Activated CD4-positive, alpha-beta T cell treated with anti-CD3 and anti-CD28 coated beads, Interleukin-2, amount 50 U/mL, for 24 hours (primary cell): ENCODE data around the gene TLE1.
"Not testable (repeated sequence)": the region's sequence is repeated elsewhere in the genome, so short reads cannot be mapped to it uniquely, and the experiment has no call there.

ENCODE experiments used
- DNase-seq, 2 donors: peaks; one replicate each; pipeline ENCODE4 v3.0.0-alpha.2; 2020; ENCODE audit warnings: low read depth in 1 of 2, low spot score in 1 of 2

The TLE1 gene

DNA sequence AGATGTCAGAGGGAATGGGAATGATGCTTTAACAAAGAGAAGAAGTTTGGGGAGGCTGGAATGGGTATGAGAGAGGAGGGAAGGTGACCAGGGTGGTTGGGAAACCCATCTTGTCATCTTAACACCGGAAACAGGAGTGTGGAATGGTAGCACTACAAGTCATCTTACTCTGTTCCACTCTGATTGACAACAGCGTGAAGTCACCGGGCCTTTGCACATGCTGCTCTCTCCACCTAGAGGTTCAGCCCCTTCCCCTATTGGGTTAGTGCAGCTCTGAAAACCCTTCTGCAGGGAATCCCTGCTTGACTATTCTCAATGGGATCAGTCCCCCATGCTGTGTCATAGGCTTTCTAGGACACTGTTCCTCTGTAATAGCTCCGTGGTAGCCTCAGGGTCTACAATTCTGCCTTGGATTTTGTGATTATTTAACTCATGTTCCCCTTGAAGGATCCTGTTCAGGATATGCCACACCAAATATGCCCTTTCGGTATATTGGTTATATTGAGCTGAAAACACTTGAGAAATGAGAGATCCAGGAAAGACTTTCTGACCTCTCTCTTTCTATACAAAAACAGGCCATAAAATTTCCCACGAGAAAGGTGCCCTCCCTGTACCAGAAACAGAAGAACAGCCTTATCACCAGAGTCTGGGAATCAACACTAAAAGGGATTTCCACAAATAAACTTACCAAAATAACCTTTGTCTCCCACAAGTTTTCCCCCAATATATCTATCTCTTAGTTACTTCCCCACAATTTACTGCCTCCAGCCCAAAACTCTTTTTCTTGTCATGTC lies 86.3 kb downstream of the TLE1 start:
- DNase-seq = no peak

DNA sequence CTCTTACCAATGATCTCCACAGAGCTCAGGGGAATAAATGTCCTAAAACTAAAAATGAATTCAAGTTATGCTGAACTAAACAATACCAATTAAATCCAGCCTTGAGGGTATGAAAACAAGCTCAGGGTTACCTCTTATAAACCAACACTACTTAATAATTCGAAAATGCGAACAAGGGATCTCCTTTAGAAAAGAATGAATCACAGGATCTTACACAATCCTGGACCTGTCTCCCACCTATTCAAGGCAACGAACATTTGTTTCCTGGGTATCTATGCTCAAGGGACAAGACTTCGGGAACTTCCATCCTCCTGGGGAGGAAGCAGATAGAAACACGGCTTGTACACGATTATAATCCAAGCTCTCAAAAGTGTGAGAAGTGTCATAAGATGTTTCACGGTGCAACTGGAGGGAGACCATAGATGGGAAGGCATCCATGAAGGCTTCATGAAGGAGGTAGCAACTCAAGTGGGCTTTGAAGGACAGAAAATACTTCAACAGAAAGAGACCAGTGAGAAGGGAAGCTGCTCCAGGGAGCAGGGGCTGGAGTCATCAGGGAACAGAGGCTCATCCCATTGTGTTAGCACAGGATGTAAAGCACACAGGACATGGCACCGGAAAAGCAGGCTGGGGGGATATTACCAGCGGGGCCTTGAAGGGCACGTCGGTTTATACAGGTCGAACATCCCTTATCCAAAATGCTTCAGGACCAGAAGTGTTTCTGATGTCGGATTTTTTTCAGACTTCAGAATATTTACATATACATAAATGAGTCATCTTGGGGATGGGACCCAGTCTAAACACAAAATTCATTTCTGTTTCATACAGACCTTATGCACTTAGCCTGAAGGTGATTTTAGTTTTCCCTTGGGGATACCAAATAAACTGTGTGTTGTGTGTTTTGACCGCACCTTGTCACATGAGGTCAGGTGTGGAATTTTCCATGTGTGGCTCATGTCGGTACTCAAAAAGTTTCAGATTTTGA lies 87.4 kb downstream of the TLE1 start:
- DNase-seq = no peak

DNA sequence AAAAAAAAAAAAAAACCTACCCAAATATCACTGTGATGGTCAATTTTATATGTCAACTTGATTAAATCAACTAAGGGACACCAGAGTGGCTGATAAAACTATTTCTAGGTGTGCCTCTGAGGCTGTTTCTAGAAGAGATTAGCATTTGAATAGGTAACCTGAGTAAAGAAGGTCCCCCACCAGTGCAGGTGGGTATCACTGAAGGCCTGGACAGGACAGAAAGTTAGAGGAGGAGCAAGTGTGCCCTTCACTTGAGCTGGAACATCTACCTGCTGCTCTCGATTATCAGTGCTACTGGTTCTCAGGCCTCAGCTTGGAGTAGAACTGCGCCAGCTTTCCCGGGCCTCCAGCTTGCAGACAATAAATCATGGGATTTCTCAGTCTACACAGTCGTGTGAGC lies 88.7 kb downstream of the TLE1 start:
- DNase-seq = no peak

- no peak for DNase-seq
These were observed 89.5 kb downstream of the TLE1 start for GRCh38 chr9:81599837-81600236.

DNA sequence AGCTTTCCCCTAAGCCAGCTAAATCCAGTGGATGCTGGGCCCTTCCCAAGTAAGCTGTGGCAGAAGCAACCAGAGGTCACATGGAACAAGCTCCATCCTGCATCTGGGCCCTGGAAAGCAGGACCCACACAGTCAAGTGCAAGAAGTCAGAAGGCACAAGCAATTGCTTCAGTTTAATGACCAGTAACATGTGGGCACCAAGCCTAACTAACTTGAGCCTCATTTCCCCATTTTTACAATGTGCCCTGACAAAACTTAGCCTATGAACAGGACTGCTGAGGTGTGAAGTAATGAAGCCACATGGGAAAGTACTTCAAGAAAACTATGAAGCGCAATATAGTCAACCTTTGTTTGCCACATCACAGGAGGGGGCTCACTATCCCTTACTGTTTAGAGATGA lies 90.5 kb downstream of the TLE1 start:
- no peak for DNase-seq

- DNase-seq = no peak
These were observed 91.2 kb downstream of the TLE1 start for GRCh38 chr9:81598123-81598497.

- no peak for DNase-seq
These were observed 91.8 kb downstream of the TLE1 start for GRCh38 chr9:81597419-81598122.

- no peak for DNase-seq
These were observed 92.5 kb downstream of the TLE1 start for GRCh38 chr9:81596679-81597418.

DNA sequence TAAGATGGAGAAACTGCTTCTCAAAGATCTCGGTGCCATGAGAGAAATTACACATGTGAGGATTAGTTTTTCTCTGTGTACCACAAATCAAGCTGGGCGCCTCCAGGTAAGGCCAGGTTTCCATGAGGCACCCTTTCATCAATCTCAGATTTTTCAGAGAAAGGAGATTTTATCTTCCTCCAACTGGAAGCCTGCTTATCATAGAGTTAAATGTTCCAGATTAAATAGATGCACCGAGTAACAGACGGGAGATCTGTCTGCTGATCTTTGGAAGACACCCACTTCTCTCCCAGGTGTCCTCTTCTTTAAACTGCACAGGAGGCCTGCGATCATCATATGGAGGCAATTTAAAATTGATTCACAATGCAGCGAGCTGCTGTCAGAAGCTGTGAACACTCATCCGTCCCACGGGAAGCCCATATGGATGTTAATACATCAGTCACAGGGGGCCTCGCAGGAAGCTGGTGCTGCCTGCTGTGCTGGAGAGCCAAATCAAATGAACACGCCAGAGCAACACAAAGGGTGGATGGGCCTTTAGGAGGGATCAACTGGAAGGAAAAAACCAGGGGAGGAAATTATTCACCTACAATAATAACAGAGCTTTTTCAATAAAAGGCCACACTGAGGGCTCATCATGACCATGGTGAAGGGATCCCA lies 93.3 kb downstream of the TLE1 start:
- no peak for DNase-seq

- not testable (repeated sequence) for DNase-seq
These were observed 94.1 kb downstream of the TLE1 start for GRCh38 chr9:81595293-81595692.

GRCh38 chr9:81594415-81594814 lies 94.9 kb downstream of the TLE1 start:
- no peak for DNase-seq

GRCh38 chr9:81592887-81593266 lies 96.5 kb downstream of the TLE1 start:
- no peak for DNase-seq

- no peak for DNase-seq
These were observed 97.6 kb downstream of the TLE1 start for GRCh38 chr9:81591791-81592190.

- no peak for DNase-seq
These were observed 98.7 kb downstream of the TLE1 start for GRCh38 chr9:81590688-81591087.

- no peak for DNase-seq
These were observed 99.5 kb downstream of the TLE1 start for GRCh38 chr9:81589819-81590218.

- DNase-seq = no peak
These were observed 100.0 kb downstream of the TLE1 start for GRCh38 chr9:81589392-81589791.

GRCh38 chr9:81588148-81588871 lies 101.0 kb downstream of the TLE1 start:
- no peak for DNase-seq

DNA sequence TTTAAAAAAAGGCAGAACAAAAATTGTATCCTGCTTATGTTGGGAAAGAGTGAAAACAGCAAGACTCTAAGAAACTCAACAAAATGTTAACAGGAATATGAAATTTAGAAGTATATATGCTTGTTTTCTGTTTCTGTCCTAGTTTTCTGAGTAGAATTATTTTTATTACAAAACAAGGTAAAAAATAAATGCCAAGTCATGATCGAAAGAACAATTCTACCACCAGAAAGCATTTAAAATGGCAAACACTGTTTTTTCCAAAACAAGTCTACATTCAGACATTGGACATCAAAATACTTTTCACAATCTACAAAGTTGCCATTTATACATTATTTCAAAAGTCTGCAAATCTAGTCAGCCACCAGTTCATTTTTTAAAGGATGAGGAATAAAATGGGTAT lies 102.6 kb downstream of the TLE1 start:
- no peak for DNase-seq

DNA sequence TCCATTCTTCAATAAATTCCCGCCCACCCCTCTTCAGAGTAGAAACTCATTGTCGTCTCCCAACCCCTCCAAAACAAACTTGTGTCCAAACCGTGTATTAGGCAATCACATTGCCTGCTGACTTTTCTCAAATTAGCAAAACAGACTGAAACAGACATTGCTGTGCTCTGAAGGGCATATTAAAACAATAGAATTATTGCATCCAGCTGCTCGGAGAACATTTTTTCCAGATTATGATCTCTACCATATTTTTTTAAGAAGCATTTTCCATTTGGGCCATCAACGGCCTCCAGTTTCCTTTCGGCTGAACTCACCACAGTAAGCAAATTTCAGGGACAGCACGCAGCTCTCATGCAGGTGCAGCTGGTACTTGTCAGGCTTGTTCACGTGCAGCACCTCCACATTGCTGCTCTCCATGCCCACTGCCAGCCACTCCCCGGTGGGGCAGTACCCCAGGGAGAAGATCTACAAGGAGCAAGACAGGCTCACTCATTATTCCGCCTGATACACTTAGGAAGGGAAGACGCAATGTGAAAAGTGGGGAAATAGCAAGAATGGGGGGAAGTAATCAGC lies 104.1 kb downstream of the TLE1 start:
- DNase-seq = no peak
